Measurements from ENCODE around the gene CACNA2D3.

Gene CACNA2D3

DNA sequence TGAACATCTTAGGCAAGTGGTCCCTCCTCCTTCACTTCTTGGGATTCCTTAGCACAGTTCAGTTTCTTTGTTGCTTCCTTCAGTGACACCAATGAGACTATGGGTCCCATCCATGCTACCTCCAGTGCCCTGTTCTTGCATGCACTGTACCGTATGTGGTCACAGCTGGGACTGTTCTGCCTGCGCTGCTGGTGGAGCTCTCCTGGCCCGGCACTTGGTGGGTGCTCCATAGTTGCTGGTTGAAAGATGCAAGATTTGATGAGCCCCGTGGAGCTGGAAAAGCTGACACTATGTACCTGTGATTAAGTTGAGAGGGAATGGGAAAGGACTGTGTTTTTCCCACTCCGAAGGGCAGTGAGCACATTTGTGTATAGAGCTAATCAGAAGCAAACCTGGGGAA is 407.7 kb downstream of the CACNA2D3 start:
- Histone ChIP-seq H3F3A (ENCODE audit: insufficient read depth, low read length) (no peaks in the 10 kb centered on the region), H3K9me3 (replicated peaks; ENCODE audit: insufficient read depth, low read length) (no peaks in the 10 kb centered on the region), H3K27ac (ENCODE audit: low read length) (no peak overlapping the region), H4K20me1 (ENCODE audit: insufficient read depth, low read length) (no peaks in the 10 kb centered on the region), H3K79me2 (ENCODE audit: low read length) (no peaks in the 10 kb centered on the region), H3K4me1 (ENCODE audit: low read length) (no peaks in the 10 kb centered on the region), H2AFZ (ENCODE audit: low read length) (no peak overlapping the region), H3K9me2 (replicated peaks; ENCODE audit: insufficient read depth, low read length) (no peaks in the 10 kb centered on the region), H3K36me3 (replicated peaks; ENCODE audit: insufficient read depth, low read length) (no peaks in the 10 kb centered on the region), H3K27me3 (replicated peaks; ENCODE audit: insufficient read depth, low read length) (no peaks in the 10 kb centered on the region), H3K4me2 (ENCODE audit: low read depth, low read length) (no peak overlapping the region), H3K9ac (ENCODE audit: low read length) (no peak overlapping the region), H3K4me3 (ENCODE audit: low read length) (no peak overlapping the region)
- no peak for TF ChIP-seq EZH2 (optimal IDR thresholded peaks at IDR 0.05; ENCODE audit: low read depth, low read length)
- no peak for DNase-seq

DNA sequence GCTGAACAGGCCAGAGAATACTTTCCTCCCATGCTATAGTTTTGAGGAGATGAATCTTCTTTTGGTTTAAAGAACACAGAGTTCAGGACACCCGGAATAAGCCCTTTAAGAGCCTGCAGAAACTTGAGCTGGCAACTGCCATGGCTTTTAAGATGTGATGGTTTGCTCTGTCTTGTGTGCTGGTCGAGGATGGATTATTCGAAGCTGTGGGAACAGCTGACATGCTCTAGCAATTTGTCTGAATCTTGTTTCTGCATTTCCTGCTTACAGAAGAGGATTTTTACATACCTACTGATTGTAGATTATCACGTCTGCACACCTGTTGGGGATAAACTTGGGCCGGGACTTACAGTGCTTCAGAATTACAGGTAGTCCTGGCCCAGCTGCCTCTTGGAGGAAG is 408.6 kb downstream of the CACNA2D3 start:
- Histone ChIP-seq H3K9me2 (replicated peaks; ENCODE audit: insufficient read depth, low read length) (no peaks in the 10 kb centered on the region), H2AFZ (ENCODE audit: low read length) (no peak overlapping the region)

DNA sequence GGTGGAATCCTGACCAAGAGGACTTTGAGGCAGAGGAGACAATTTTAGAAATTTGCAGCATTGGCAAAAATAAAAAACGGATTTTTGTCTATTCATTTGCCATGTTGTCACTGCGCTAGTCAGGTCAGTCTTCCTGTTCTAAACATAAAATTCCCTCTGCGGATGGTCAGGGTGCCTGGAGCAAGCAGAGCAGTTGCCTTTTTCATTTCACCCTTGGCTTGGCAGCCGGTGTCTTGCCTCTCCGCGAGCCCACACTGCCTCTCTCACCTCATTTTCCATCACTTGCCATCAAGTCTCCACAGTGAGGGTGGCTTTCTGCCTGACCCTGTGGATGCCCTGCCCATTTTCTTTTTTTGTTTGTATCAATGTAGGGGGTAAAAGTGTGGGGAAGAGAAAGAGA is 409.4 kb downstream of the CACNA2D3 start:
- no peak for DNase-seq
- H3K27me3 ChIP-seq (replicated peaks; ENCODE audit: insufficient read depth, low read length): no peaks in the 10 kb centered on the region

More for the DNA sequence above, 408.6 kb downstream of the CACNA2D3 start:
- H3K4me3 ChIP-seq (ENCODE audit: low read length): no peak overlapping the region
- DNase-seq: no peak
- no peak overlapping the region for H3K27ac ChIP-seq (ENCODE audit: low read length)
- TF ChIP-seq, protein P1, sequence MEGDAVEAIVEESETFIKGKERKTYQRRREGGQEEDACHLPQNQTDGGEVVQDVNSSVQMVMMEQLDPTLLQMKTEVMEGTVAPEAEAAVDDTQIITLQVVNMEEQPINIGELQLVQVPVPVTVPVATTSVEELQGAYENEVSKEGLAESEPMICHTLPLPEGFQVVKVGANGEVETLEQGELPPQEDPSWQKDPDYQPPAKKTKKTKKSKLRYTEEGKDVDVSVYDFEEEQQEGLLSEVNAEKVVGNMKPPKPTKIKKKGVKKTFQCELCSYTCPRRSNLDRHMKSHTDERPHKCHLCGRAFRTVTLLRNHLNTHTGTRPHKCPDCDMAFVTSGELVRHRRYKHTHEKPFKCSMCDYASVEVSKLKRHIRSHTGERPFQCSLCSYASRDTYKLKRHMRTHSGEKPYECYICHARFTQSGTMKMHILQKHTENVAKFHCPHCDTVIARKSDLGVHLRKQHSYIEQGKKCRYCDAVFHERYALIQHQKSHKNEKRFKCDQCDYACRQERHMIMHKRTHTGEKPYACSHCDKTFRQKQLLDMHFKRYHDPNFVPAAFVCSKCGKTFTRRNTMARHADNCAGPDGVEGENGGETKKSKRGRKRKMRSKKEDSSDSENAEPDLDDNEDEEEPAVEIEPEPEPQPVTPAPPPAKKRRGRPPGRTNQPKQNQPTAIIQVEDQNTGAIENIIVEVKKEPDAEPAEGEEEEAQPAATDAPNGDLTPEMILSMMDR (IDR thresholded peaks at IDR 0.05; ENCODE audit: low read length): no peak
- TF ChIP-seq EZH2 (optimal IDR thresholded peaks at IDR 0.05; ENCODE audit: low read depth, low read length) (no peak), EZH2phosphoT487 (IDR thresholded peaks at IDR 0.05; ENCODE audit: low read length) (no peak)
- H3K4me1 ChIP-seq (ENCODE audit: low read length): no peaks in the 10 kb centered on the region
- no peaks in the 10 kb centered on the region for H3K9me3 ChIP-seq (replicated peaks; ENCODE audit: insufficient read depth, low read length)
- H3K27me3 ChIP-seq (replicated peaks; ENCODE audit: insufficient read depth, low read length): no peaks in the 10 kb centered on the region
- H3K79me2 ChIP-seq (ENCODE audit: low read length): no peaks in the 10 kb centered on the region
- H3F3A ChIP-seq (ENCODE audit: insufficient read depth, low read length): no peaks in the 10 kb centered on the region
- no peaks in the 10 kb centered on the region for H4K20me1 ChIP-seq (ENCODE audit: insufficient read depth, low read length)
- no peaks in the 10 kb centered on the region for H3K36me3 ChIP-seq (replicated peaks; ENCODE audit: insufficient read depth, low read length)
- H3K9ac ChIP-seq (ENCODE audit: low read length): no peak overlapping the region
- no peak overlapping the region for H3K4me2 ChIP-seq (ENCODE audit: low read depth, low read length)

DNA sequence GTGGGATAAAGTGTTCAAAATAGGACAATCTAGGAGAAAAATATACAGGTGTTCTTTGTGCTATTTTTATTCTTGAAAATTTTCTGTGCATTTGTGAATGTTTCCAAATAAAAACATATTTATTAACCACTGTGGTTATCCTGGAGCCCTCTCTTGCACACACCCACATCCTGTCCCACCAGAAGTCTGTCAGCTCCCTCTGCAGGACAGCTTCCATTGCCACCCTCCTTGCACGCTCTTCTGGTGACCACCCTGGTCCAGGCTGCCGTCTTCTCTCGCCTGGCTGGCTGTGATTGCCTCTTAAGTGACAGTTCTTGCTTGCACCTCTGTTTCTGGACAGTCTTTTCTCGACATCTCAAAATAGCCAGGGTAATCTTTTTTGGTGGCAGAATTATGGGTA is 411.5 kb downstream of the CACNA2D3 start:
- no peak overlapping the region for H3K4me2 ChIP-seq (ENCODE audit: low read depth, low read length)
- no peak for TF ChIP-seq EZH2 (optimal IDR thresholded peaks at IDR 0.05; ENCODE audit: low read depth, low read length)
- TF ChIP-seq, protein P1 (IDR thresholded peaks at IDR 0.05; ENCODE audit: low read length): no peak
- TF ChIP-seq EZH2phosphoT487 (IDR thresholded peaks at IDR 0.05; ENCODE audit: low read length): no peak
- no peaks in the 10 kb centered on the region for H3K79me2 ChIP-seq (ENCODE audit: low read length)
- no peak overlapping the region for H3K4me3 ChIP-seq (ENCODE audit: low read length)
- no peaks in the 10 kb centered on the region for H4K20me1 ChIP-seq (ENCODE audit: insufficient read depth, low read length)
- no peaks in the 10 kb centered on the region for H3K27me3 ChIP-seq (replicated peaks; ENCODE audit: insufficient read depth, low read length)
- H3K9me2 ChIP-seq (replicated peaks; ENCODE audit: insufficient read depth, low read length): no peaks in the 10 kb centered on the region
- no peaks in the 10 kb centered on the region for H3K9me3 ChIP-seq (replicated peaks; ENCODE audit: insufficient read depth, low read length)
- H2AFZ ChIP-seq (ENCODE audit: low read length): no peak overlapping the region
- no peak overlapping the region for H3K9ac ChIP-seq (ENCODE audit: low read length)
- no peaks in the 10 kb centered on the region for H3K4me1 ChIP-seq (ENCODE audit: low read length)
- H3K36me3 ChIP-seq (replicated peaks; ENCODE audit: insufficient read depth, low read length): no peaks in the 10 kb centered on the region
- no peak overlapping the region for H3K27ac ChIP-seq (ENCODE audit: low read length)
- no peak for DNase-seq
- no peaks in the 10 kb centered on the region for H3F3A ChIP-seq (ENCODE audit: insufficient read depth, low read length)

More for the DNA sequence above, 409.4 kb downstream of the CACNA2D3 start:
- Histone ChIP-seq H3K4me2 (ENCODE audit: low read depth, low read length) (no peak overlapping the region), H2AFZ (ENCODE audit: low read length) (no peak overlapping the region), H3K27ac (ENCODE audit: low read length) (no peak overlapping the region), H3K36me3 (replicated peaks; ENCODE audit: insufficient read depth, low read length) (no peaks in the 10 kb centered on the region), H3K4me3 (ENCODE audit: low read length) (no peak overlapping the region), H3K79me2 (ENCODE audit: low read length) (no peaks in the 10 kb centered on the region), H4K20me1 (ENCODE audit: insufficient read depth, low read length) (no peaks in the 10 kb centered on the region), H3K9me2 (replicated peaks; ENCODE audit: insufficient read depth, low read length) (no peaks in the 10 kb centered on the region), H3K9ac (ENCODE audit: low read length) (no peak overlapping the region), H3F3A (ENCODE audit: insufficient read depth, low read length) (no peaks in the 10 kb centered on the region), H3K9me3 (replicated peaks; ENCODE audit: insufficient read depth, low read length) (no peaks in the 10 kb centered on the region), H3K4me1 (ENCODE audit: low read length) (no peaks in the 10 kb centered on the region)
- TF ChIP-seq EZH2 (optimal IDR thresholded peaks at IDR 0.05; ENCODE audit: low read depth, low read length) (no peak), EZH2phosphoT487 (IDR thresholded peaks at IDR 0.05; ENCODE audit: low read length) (no peak)
- TF ChIP-seq, protein P1 (IDR thresholded peaks at IDR 0.05; ENCODE audit: low read length): no peak
